K562 (cell line): ENCODE measurements around the gene HSD17B10. TPM values are rescaled to one million over a fixed set of nuclear protein-coding genes. Genes with fewer than 3 reads are reported as not detected.

ENCODE experiments used
- ATAC-seq: fragments of 200-7000 bp; cut with Tn5 transposase; 3 replicates; pipeline ENCODE4 v1.9.1; 2020; ENCODE audit warnings: moderate library complexity
- BruUV-seq: library from RNA; stranded (reverse); fragments of 400-500 nt; replicated peaks from 2 replicates; lab custom pipeline; 2021; lab: Mats Ljungman, UMichigan
- CTCF ChIA-PET: fragments of 300-600 bp; formaldehyde crosslinking; extraction: SDS; loops from one replicate; lab custom pipeline; 2021; ENCODE audit warnings: low intra/inter-chr PET ratio; lab: Yijun Ruan, JAX
- POLR2A ChIA-PET: fragments of 300-600, 350-650 bp; sonication (Branson Sonifier 250); formaldehyde crosslinking; extraction: SDS; loops from one replicate; lab custom pipeline; 2021; ENCODE audit warnings: antibody characterized with exemption, inconsistent platforms; lab: Yijun Ruan, JAX
- DNase-seq, 4 experiments: peaks; one replicate each; pipeline versions ENCODE4 v3.0.0 to v3.0.0-alpha.2; 2011 to 2018; ENCODE audit warnings: low spot score in 3 of 4, mixed read lengths in 3 of 4; ENCODE audit errors: extremely low read depth in 1 of 4
- FAIRE-seq: peaks from 2 replicates; lab custom pipeline; 2011; peaks lifted over from hg19 to GRCh38; lab: Jason Lieb, UNC
- H2AFZ ChIP-seq: 2 replicates; pipeline ENCODE4 v1.6.0; 2011; ENCODE audit warnings: low read depth, low read length, control low read depth, inconsistent platforms
- H3K27ac ChIP-seq: fragments of 200-600 bp; 3 replicates; pipeline ENCODE4 v1.8.0; 2011; ENCODE audit warnings: low read depth, mild to moderate bottlenecking, control low read depth, inconsistent platforms, low read length, moderate library complexity, mixed read lengths; ENCODE audit errors: extremely low read depth
- H3K27me3 ChIP-seq, 2 experiments: fragments of 300-600 bp in 1 of 2; 2 replicates in 1 of 2; 3 replicates in 1 of 2; pipeline versions ENCODE4 v1.6.0 to v1.8.0; 2011; ENCODE audit warnings: inconsistent platforms in 2 of 2, low read length in 2 of 2, mild to moderate bottlenecking in 1 of 2, mixed read lengths in 1 of 2, moderate library complexity in 1 of 2; ENCODE audit not compliant: control insufficient read depth in 2 of 2, insufficient read depth in 2 of 2
- H3K36me3 ChIP-seq: fragments of 300-600 bp; 3 replicates; pipeline ENCODE4 v1.8.0; 2011; ENCODE audit warnings: mild to moderate bottlenecking, low read length, inconsistent platforms; ENCODE audit not compliant: control insufficient read depth, insufficient read depth
- H3K4me1 ChIP-seq, 2 experiments: fragments of 200-600 bp in 1 of 2; replicated peaks in 1 of 2; 2 replicates in 1 of 2; 3 replicates in 1 of 2; pipeline versions ENCODE4 v1.5.1 to v1.8.0; 2011; ENCODE audit warnings: inconsistent platforms in 2 of 2, low read length in 2 of 2, mild to moderate bottlenecking in 1 of 2, mixed read lengths in 1 of 2, moderate library complexity in 1 of 2; ENCODE audit not compliant: control insufficient read depth in 2 of 2, insufficient read depth in 2 of 2
- H3K4me2 ChIP-seq: 2 replicates; pipeline ENCODE4 v1.6.1; 2011; ENCODE audit warnings: low read length, control low read depth, inconsistent platforms, mixed read lengths; ENCODE audit not compliant: insufficient read depth
- H3K4me3 ChIP-seq: fragments of 200-600 bp; sonication (generic), shearing (Covaris generic); 2 replicates; pipeline ENCODE4 v1.5.1; 2016; ENCODE audit warnings: control low read depth, inconsistent platforms
- H3K79me2 ChIP-seq: fragments of 200-600 bp; 3 replicates; pipeline ENCODE4 v1.8.0; 2011; ENCODE audit warnings: low read length, inconsistent platforms; ENCODE audit not compliant: control insufficient read depth, insufficient read depth
- H3K9ac ChIP-seq, 2 experiments: 2 replicates each; pipeline versions ENCODE4 v1.6.0 to v1.6.1; 2011; ENCODE audit warnings: low read depth in 2 of 2, low read length in 2 of 2, control low read depth in 1 of 2, inconsistent platforms in 1 of 2, mild to moderate bottlenecking in 1 of 2, mixed read lengths in 1 of 2; ENCODE audit not compliant: insufficient read depth in 1 of 2
- H3K9me1 ChIP-seq: one replicate; pipeline ENCODE4 v1.6.0; 2011; ENCODE audit warnings: inconsistent platforms, mild to moderate bottlenecking, low read length, moderate library complexity; ENCODE audit not compliant: control insufficient read depth, insufficient read depth
- H3K9me3 ChIP-seq: replicated peaks from 2 replicates; pipeline ENCODE4 v1.5.1; 2011; ENCODE audit warnings: low read depth, low read length, inconsistent platforms; ENCODE audit not compliant: control insufficient read depth, insufficient read depth
- H4K20me1 ChIP-seq: replicated peaks from 2 replicates; pipeline ENCODE4 v1.6.1; 2011; ENCODE audit warnings: low read length, inconsistent platforms, mixed read lengths; ENCODE audit not compliant: control insufficient read depth, insufficient read depth
- ARID1B ChIP-seq: fragments of 450-650 bp; IDR thresholded peaks from 2 replicates; pipeline ENCODE4 v1.6.1; 2016; ENCODE audit warnings: antibody characterized with exemption, mild to moderate bottlenecking, inconsistent platforms
- EGR1 ChIP-seq: fragments of 450-650 bp; conservative IDR thresholded peaks from 2 replicates; pipeline ENCODE4 v1.6.1; 2017; ENCODE audit warnings: mild to moderate bottlenecking
- FUS ChIP-seq: fragments of 200-400 bp; formaldehyde crosslinking; optimal IDR thresholded peaks from 2 replicates; pipeline ENCODE3; 2017; ENCODE audit warnings: low read depth, low read length
- MCM2 ChIP-seq: fragments of 450-650 bp; IDR thresholded peaks from 2 replicates; pipeline ENCODE4 v1.6.1; 2017; ENCODE audit warnings: low read depth, mild to moderate bottlenecking
- WGBS: fragments of 100-300 bp; shearing (Covaris generic); methylation state at CpG from one replicate; pipeline ENCODE4 v1.1.6; 2016; ENCODE audit warnings: low coverage, mixed read lengths; ENCODE audit not compliant: insufficient coverage; ENCODE audit errors: missing lambda C conversion rate; 5-methylcytosine and 5-hydroxymethylcytosine counted together
- in situ Hi-C: fragments of 300-500 bp; cut with MboI; formaldehyde crosslinking; loops from 4 replicates; pipeline ENCODE4 v1.15.0; 2018; ENCODE audit warnings: inconsistent platforms, mixed read lengths
- intact Hi-C: fragments of 100-400 bp; cut with micrococcal nuclease; formaldehyde crosslinking; loops from 2 replicates; pipeline ENCODE4 v1.14.2; 2022
- polyA plus RNA-seq, 8 experiments: library from polyadenylated mRNA; depleted of rRNA in 4 of 8; stranded (reverse) in 5 of 8; unstranded in 3 of 8; fragments of >200 nt; fragmentation: Nextera tagmentation in 2 of 8; fragmentation: Illumina TruSeq in 1 of 8; extraction: Ambion mirVana in 2 of 8; extraction: Trizol in 1 of 8; gene quantifications; 2 replicates each; pipeline versions ENCODE4 v1.2.1 to v1.2.3, GENCODE V29; 2011 to 2014; ENCODE audit warnings: inconsistent platforms in 1 of 8, missing spikeins in 1 of 8
- total RNA-seq, 7 experiments: library from RNA; depleted of rRNA in 6 of 7; stranded (reverse); fragments of >200 nt in 6 of 7; fragmentation: Illumina TruSeq in 2 of 7; extraction: Trizol in 2 of 7; gene quantifications; 2 replicates each; pipeline versions ENCODE4 v1.2.1 to v1.2.3, GENCODE V29; 2011 to 2021; ENCODE audit warnings: low replicate concordance in 1 of 7

Gene HSD17B10
- total and polyA plus RNA-seq, 9 of the 15 experiments (the other 6 are each of a cell fraction or from before 2014, with no cell fraction given), result 45.3 to 221 (median 186) TPM

DNA sequence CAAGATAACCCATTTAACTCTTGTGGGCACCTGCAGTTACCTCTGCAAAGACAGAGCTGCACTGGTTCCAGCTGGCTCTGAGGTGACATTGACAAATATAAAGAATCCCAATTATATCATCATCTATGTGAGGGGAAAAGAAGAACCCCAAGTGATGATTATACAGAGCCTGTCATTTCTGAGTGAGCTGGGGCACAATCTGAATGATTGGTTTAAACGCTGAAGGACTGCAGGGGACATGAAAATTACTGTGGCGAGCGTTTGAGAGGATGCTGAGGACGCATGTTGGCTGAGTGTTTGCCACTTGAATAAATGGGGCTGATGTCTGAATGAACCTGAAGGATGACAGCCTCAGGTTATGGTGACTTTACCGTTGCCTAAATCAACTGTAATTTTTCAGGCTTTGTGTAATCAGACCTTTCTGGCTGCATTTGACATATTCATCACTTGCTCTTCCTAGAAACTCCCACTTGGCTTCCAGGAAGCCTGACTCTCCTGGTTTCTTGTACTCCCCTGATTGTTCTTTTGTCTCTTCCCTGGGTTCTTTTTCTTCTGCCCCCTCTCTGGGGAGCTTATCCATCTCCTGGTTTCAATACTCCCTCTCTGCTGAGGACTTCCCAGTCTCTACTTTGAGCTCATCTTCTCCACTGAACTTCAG is 4.1 kb upstream of the HSD17B10 start:
- TF ChIP-seq FUS (no peak), EGR1 (peak; percentile 53), ARID1B (0 out of 2 replicates have a peak, but pooled peaks have one; percentile 35)
- Histone ChIP-seq H3K36me3 (no peaks in the 10 kb centered on the region), H3K4me2 (no peak overlapping the region), H4K20me1 (no peaks in the 10 kb centered on the region), H3K9ac (no peak overlapping the region), H3K4me1 (peaks cover 11 to 16% of the 10 kb centered on the region in 2 experiments; a peak in 3 of 5 replicates), H3K27me3 (no peaks in the 10 kb centered on the region; a peak in 2 of 5 replicates), H3K9me1 (no peaks in the 10 kb centered on the region), H3K79me2 (peaks cover 9% of the 10 kb centered on the region), H3K9me3 (no peaks in the 10 kb centered on the region), H3K4me3 (no peak overlapping the region), H2AFZ (no peak overlapping the region), H3K27ac (no peak overlapping the region)
- in situ Hi-C loops (no loop called here), intact Hi-C loops (no loop called here)
- ChIA-PET POLR2A (no interaction called here), CTCF (interaction anchor here (0.6 kb wide), 1 partner anchor 121 kb away, joined by 3 read pairs; no protein-coding TSS in a partner anchor)
- DNase-seq (peak in 1 of 4 experiments; percentile 55), ATAC-seq (no peak), FAIRE-seq (no peak)
- WGBS, result 7% methylated on average over 5 of the region's 5 CpGs
- no TSS peak for BruUV-seq

DNA sequence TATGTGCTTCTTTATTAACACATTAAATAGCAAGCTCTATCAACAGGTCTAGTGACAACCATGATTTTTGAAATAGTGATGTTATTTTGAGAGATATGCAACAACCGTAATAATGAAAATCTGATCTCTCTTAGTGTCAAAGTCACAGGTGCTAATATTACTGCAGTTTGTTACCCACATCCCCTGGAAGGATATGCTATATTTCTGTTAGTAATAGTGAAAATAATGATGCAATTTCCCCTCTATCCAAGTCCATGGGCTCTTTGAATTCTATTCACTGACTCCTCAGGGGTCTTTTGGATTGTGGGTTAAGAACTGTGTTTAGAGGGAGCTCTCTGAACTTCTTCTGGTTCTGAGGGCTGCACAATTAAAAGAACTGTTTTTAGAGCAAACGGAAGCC is 3.0 kb upstream of the HSD17B10 start:
- peaks cover 3% of the 10 kb centered on the region; the same call in 1 of the 3 replicates for H3K36me3 ChIP-seq
- peaks cover 11 to 16% of the 10 kb centered on the region in 2 experiments; a peak in 3 of 5 replicates for H3K4me1 ChIP-seq
- FAIRE-seq, result no peak
- POLR2A ChIA-PET, result interaction anchor here (0.5 to 3.2 kb wide), 2 partner anchors 15 to 34 kb away, joined by 3 to 17 read pairs; partner anchors contain the start of genes RIBC1 and SMC1A
- BruUV-seq, result no TSS peak
- H3K4me3 ChIP-seq, result no peak overlapping the region
- no peak overlapping the region for H3K4me2 ChIP-seq
- CTCF ChIA-PET, result no interaction called here
- H3K9me3 ChIP-seq, result no peaks in the 10 kb centered on the region
- intact Hi-C loops, result no loop called here
- in situ Hi-C loops, result no loop called here
- 57% methylated on average over 2 of the region's 2 CpGs for WGBS
- H2AFZ ChIP-seq, result no peak overlapping the region
- ATAC-seq, result no peak
- peaks cover 11% of the 10 kb centered on the region for H3K79me2 ChIP-seq
- H3K27me3 ChIP-seq, result no peaks in the 10 kb centered on the region; a peak in 2 of 5 replicates
- no peak for DNase-seq
- H3K9ac ChIP-seq, result no peak overlapping the region
- no peaks in the 10 kb centered on the region for H3K9me1 ChIP-seq
- no peaks in the 10 kb centered on the region for H4K20me1 ChIP-seq
- no peak overlapping the region for H3K27ac ChIP-seq
- no peak for TF ChIP-seq MCM2
